ENCODE measurements around the gene NINL.

The NINL gene

DNA sequence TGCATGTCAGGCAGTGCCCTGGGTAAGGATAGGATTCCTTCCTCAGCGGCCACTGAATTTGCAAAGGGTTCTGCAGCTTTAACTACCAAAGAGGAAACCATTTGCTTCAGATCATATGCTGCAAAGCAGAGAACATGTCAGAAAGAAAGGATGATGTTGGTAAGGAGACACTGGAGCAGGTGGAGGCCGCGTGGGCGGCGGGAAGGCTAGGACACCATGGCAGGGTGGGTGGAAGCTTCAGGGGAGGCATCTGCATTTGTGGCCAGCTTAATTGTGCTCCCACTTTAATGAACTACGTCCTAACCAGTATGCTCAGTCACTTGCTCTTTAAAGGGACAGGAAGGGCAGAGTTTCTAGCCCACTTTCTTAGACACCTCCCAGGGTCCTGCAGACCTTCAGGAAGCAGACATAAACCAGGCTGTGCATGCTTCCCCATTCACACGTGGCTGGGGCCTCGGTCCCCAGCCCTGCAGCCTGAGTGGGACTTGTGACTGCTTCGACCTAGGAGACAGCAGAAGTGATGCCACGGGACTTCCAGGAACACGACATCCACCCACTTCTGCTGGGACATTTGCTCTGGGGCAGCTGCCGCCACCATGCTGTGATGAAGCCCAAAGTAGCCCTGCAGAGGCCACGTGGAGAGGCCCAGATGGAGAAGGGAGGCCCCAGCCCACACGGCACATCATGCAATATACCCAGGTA, 101.7 kb downstream of the NINL start:
- Histone ChIP-seq H3K27ac (no peak overlapping the region), H3K4me3 (no peak overlapping the region)
- TF ChIP-seq, protein P1, sequence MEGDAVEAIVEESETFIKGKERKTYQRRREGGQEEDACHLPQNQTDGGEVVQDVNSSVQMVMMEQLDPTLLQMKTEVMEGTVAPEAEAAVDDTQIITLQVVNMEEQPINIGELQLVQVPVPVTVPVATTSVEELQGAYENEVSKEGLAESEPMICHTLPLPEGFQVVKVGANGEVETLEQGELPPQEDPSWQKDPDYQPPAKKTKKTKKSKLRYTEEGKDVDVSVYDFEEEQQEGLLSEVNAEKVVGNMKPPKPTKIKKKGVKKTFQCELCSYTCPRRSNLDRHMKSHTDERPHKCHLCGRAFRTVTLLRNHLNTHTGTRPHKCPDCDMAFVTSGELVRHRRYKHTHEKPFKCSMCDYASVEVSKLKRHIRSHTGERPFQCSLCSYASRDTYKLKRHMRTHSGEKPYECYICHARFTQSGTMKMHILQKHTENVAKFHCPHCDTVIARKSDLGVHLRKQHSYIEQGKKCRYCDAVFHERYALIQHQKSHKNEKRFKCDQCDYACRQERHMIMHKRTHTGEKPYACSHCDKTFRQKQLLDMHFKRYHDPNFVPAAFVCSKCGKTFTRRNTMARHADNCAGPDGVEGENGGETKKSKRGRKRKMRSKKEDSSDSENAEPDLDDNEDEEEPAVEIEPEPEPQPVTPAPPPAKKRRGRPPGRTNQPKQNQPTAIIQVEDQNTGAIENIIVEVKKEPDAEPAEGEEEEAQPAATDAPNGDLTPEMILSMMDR (IDR thresholded peaks at IDR 0.05) = no peak
- no peak for DNase-seq (ENCODE audit: low spot score)

DNA sequence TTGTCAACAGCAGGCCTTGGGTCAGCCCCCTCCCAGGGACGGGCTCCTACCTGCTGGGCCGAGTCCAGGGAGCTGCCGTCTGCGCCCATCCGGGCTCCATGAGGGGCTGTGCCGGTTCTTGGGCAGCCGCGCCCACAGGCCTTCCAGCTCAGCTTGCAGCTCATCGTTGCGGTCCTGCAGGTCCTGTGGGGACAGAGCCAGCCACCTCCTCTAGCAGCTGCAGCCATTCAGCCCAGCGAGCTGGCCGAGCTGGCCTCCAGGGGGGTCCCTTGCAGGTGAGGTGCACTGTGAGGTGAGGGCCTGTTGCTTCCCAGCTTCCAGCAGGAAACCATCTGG, 103.4 kb downstream of the NINL start:
- TF ChIP-seq, protein P1 (IDR thresholded peaks at IDR 0.05) = no peak
- DNase-seq (ENCODE audit: low spot score) = no peak
- Histone ChIP-seq H3K27ac (no peak overlapping the region), H3K4me3 (no peak overlapping the region)

DNA sequence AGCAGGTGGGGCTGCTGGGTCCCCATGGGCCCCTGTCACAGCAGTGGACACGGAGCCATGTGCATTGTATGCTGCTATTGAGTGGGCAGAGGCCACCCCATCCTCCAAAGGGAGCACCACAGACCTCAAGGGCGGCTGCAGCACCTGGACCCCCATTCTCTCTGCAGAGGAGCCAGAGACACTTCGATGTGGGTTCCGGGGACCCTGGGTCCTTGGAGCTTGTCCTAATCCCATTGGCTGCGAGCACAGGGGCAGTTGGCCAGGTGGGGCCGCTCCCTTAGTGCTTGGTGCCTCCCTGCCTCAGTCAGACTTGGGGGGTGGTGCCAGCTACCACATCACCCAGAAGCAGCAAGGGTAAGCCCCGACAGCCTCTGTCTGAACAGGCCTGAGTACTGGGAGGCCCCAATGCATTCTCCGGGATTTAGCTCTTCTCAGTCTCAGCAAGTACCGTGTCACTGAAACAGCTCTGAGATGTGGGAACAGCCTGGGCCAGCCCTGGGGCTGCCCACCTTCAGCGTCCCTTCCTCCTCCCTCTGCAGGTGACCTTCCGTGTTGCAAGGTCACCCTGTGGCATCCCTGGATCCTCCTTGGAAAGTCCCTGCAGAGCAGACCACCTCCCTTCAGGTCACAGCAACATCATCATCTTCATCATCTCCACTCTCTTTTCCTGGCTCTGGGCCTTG, 104.0 kb downstream of the NINL start:
- Histone ChIP-seq H3K4me3 (no peak overlapping the region), H3K27ac (no peak overlapping the region)
- TF ChIP-seq, protein P1 (IDR thresholded peaks at IDR 0.05) = no peak
- no peak for DNase-seq (ENCODE audit: low spot score)

- DNase-seq (ENCODE audit: low spot score) = no peak
- TF ChIP-seq, protein P1 (IDR thresholded peaks at IDR 0.05) = no peak
- Histone ChIP-seq H3K27ac (no peak overlapping the region), H3K4me3 (no peak overlapping the region)
Observed at GRCh38 chr20:25480797-25481196, 104.5 kb downstream of the NINL start.

DNA sequence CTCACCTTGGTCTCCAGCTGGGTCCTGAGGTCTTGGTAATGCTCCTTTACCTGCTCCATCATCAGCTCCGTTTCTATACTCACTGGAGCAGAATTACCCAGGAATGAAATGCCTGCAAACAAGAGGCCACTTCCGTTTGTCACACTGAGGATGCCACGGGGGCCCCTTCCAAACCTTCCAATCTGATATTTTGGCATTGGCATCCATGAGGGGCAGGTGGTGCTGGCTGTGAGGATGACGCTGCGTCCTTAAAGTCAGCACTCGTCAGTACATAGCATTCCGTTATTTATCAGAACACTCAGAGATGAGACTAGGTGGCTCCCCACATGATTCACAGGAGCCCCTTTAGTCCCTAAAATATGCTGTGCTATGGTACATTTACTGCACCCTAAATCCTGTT, 105.2 kb downstream of the NINL start:
- DNase-seq (ENCODE audit: low spot score) = no peak
- TF ChIP-seq, protein P1 (IDR thresholded peaks at IDR 0.05) = no peak
- H3K4me3 ChIP-seq = no peak overlapping the region

GRCh38 chr20:25479638-25480037, 105.7 kb downstream of the NINL start:
- no peak for DNase-seq (ENCODE audit: low spot score)
- no peak overlapping the region for H3K27ac ChIP-seq
- TF ChIP-seq, protein P1 (IDR thresholded peaks at IDR 0.05) = no peak
- no peak overlapping the region for H3K4me3 ChIP-seq

More for the DNA sequence above, 105.2 kb downstream of the NINL start:
- H3K27ac ChIP-seq = no peak overlapping the region

Measured in coronary artery (tissue), 2 donors.